ENCODE data around the gene ADAMTS9.

ADAMTS9 gene

DNA sequence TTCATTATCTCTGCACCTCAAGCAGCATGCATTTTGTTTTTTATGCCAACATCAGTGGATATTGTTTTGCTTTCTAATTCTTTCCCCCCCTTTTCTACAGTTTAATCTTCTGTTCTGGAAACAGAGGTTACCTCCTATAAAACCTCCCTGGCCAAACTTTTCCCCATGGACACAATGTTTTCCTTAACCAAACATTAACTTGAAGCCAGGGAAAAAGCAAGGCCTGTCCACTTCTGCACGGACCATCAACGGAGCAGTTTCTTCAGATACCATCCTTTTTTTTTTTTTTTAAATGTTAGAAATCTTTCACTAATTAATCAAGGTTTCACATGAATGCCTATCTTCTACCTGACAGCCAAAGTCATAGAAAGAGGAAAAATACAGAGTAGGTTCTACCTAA, 127.0 kb downstream of the ADAMTS9 start:
- no peaks in the 10 kb centered on the region for H3K27me3 ChIP-seq (ENCODE audit: control insufficient read depth, insufficient read depth, low read length)

DNA sequence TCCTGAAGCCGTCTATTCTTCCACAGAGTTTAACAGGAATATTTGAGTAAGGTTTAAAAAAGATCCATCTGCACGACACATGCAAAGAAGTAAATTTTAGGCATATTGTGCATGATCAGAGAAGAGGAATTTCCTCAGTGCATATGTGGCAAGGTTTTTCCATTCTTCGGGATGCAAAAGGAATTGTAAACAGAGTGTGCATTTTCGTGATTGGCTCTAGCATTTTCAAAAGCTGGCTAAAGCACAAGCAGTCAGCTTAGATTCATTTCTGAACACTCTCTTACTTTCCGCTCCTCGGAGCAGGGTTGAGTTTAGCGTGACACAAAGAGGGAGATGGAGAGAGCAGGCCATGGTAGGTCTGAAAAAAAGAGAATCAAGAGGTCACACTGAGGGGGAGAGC, 128.2 kb downstream of the ADAMTS9 start:
- no peak overlapping the region for H3K27ac ChIP-seq (ENCODE audit: low read length)
- no peaks in the 10 kb centered on the region for H3K9me3 ChIP-seq (ENCODE audit: control insufficient read depth, insufficient read depth, low read length)
- no peaks in the 10 kb centered on the region; the same call in 1 of the 2 replicates for H3K4me1 ChIP-seq (ENCODE audit: control insufficient read depth, insufficient read depth, low read length)
- no peaks in the 10 kb centered on the region for H3K27me3 ChIP-seq (ENCODE audit: control insufficient read depth, insufficient read depth, low read length)
- H3K4me3 ChIP-seq (ENCODE audit: low read length), result no peak overlapping the region
- H3K36me3 ChIP-seq (ENCODE audit: control insufficient read depth, insufficient read depth, low read length), result no peaks in the 10 kb centered on the region
- DNase-seq (ENCODE audit: low read depth, low spot score), result no peak
- WGBS (ENCODE audit: insufficient coverage, insufficient read length), result no CpG with 5 or more reads among the region's 7 CpGs

More for the DNA sequence above, 127.0 kb downstream of the ADAMTS9 start:
- no peak for DNase-seq (ENCODE audit: low read depth, low spot score)
- H3K36me3 ChIP-seq (ENCODE audit: control insufficient read depth, insufficient read depth, low read length), result no peaks in the 10 kb centered on the region
- no peaks in the 10 kb centered on the region for H3K9me3 ChIP-seq (ENCODE audit: control insufficient read depth, insufficient read depth, low read length)
- no peaks in the 10 kb centered on the region; the same call in 1 of the 2 replicates for H3K4me1 ChIP-seq (ENCODE audit: control insufficient read depth, insufficient read depth, low read length)
- no CpG with 5 or more reads among the region's 2 CpGs for WGBS (ENCODE audit: insufficient coverage, insufficient read length)
- no peak overlapping the region for H3K4me3 ChIP-seq (ENCODE audit: low read length)
- H3K27ac ChIP-seq (ENCODE audit: low read length), result no peak overlapping the region

DNA sequence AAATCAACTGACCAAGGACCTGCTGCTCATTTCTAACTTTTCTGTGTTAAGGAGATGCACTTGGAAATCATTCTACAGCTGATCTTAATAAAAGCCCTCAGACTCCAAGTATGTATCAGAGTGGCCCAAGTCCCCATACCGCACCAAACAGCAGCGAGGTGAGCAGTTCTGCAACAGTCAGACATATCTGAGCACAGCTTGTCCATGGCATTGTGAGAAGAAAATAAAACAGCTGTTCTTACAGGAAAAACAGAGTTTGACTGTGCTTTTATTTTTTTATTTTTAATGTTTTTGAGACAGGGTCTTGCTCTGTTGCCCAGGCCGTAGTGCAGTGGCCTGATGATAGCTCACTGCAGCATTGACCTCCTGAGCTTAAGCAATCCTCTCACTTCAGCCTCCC, 131.8 kb downstream of the ADAMTS9 start:
- WGBS (ENCODE audit: insufficient coverage, insufficient read length), result no CpG with 5 or more reads among the region's 3 CpGs
- H3K4me3 ChIP-seq (ENCODE audit: low read length), result no peak overlapping the region
- no peaks in the 10 kb centered on the region for H3K27me3 ChIP-seq (ENCODE audit: control insufficient read depth, insufficient read depth, low read length)
- no peaks in the 10 kb centered on the region for H3K9me3 ChIP-seq (ENCODE audit: control insufficient read depth, insufficient read depth, low read length)
- H3K27ac ChIP-seq (ENCODE audit: low read length), result no peak overlapping the region
- H3K36me3 ChIP-seq (ENCODE audit: control insufficient read depth, insufficient read depth, low read length), result no peaks in the 10 kb centered on the region
- DNase-seq (ENCODE audit: low read depth, low spot score), result no peak
- H3K4me1 ChIP-seq (ENCODE audit: control insufficient read depth, insufficient read depth, low read length), result no peaks in the 10 kb centered on the region

DNA sequence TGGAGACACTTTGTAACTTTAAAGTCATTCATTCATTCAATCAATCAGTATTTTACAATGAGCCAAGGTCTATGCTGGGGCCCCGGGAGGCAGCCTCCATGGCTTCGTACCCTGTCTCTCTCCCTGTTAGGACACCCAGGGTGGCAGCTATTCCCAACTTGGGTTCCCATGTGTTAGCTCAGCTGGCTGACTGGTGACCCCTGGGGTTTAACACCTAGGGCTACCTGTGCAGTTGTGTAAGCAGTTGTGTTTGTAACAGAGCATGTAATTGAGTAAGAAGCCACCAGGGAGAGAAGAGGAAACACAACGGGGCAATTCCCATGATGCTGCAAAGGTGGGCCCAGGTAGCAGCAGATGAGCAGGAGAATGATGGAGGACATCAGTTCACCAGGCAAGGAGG, 132.4 kb downstream of the ADAMTS9 start:
- Histone ChIP-seq H3K36me3 (ENCODE audit: control insufficient read depth, insufficient read depth, low read length) (no peaks in the 10 kb centered on the region), H3K27ac (ENCODE audit: low read length) (no peak overlapping the region), H3K4me1 (ENCODE audit: control insufficient read depth, insufficient read depth, low read length) (no peaks in the 10 kb centered on the region), H3K9me3 (ENCODE audit: control insufficient read depth, insufficient read depth, low read length) (no peaks in the 10 kb centered on the region), H3K4me3 (ENCODE audit: low read length) (no peak overlapping the region), H3K27me3 (ENCODE audit: control insufficient read depth, insufficient read depth, low read length) (no peaks in the 10 kb centered on the region)
- DNase-seq (ENCODE audit: low read depth, low spot score), result no peak
- no CpG with 5 or more reads among the region's 3 CpGs for WGBS (ENCODE audit: insufficient coverage, insufficient read length)

DNA sequence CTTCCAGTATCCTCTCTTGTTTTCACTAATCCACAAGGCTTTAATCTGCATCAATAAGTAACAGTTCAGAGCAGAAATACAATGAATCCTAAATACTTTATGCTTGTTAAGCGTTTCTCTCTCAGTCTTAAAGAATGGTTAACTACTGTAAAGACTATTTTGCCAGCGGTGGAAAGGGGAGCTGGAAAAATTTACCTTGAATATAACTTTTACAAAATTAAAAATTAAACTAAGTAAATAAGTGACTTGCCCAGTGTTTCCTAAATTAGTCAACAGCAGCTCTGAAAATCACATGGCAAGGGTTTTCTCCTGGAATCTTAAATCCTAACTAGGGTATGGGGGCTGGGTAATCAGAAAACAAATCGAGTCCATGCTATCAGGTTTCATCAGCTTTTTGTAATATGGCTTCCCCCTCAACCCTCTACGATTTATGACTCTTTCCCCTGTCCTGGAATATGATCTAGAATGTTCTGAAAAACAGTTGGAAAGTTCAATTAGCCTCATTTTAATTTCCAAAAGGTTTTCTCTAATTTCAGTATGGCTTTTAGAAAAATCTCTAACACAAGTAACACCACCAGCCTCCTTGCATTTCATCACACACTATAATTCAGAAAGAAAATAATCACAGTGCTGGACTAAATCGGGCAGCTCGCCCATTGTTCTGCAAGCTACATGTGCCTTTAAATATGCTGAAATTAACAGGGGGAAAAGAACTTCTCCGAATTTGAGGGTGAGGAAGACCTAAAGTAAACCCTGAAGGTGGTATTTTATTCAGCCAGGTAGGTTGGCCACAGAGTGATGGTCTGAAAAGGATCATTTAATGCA, 133.5 kb downstream of the ADAMTS9 start:
- no peaks in the 10 kb centered on the region for H3K4me1 ChIP-seq (ENCODE audit: control insufficient read depth, insufficient read depth, low read length)
- no peaks in the 10 kb centered on the region for H3K9me3 ChIP-seq (ENCODE audit: control insufficient read depth, insufficient read depth, low read length)
- H3K36me3 ChIP-seq (ENCODE audit: control insufficient read depth, insufficient read depth, low read length), result no peaks in the 10 kb centered on the region
- no peak overlapping the region for H3K4me3 ChIP-seq (ENCODE audit: low read length)
- WGBS (ENCODE audit: insufficient coverage, insufficient read length), result no CpG with 5 or more reads among the region's 7 CpGs
- no peaks in the 10 kb centered on the region for H3K27me3 ChIP-seq (ENCODE audit: control insufficient read depth, insufficient read depth, low read length)
- no peak for DNase-seq (ENCODE audit: low read depth, low spot score)
- H3K27ac ChIP-seq (ENCODE audit: low read length), result no peak overlapping the region

DNA sequence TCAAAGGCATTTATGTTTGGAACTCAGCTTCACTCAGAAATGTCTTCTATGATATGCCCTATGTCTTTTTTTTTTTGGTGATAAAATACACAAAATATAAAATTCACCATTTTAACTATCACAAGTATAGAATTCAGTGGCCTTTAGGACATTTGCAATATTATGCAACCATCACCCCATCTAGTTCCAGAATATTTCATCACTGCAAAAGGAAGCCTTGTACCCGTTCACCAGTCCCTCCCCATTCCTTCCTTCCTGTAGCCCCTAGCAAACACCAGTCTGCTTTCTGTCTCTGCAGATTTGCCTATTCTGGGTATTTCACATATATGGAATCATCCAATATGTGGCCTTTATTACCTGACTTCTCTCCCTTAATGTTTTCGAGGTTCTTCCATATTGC, 134.8 kb downstream of the ADAMTS9 start:
- no CpG with 5 or more reads among the region's 2 CpGs for WGBS (ENCODE audit: insufficient coverage, insufficient read length)
- Histone ChIP-seq H3K36me3 (ENCODE audit: control insufficient read depth, insufficient read depth, low read length) (no peaks in the 10 kb centered on the region), H3K27ac (ENCODE audit: low read length) (no peak overlapping the region), H3K27me3 (ENCODE audit: control insufficient read depth, insufficient read depth, low read length) (no peaks in the 10 kb centered on the region), H3K9me3 (ENCODE audit: control insufficient read depth, insufficient read depth, low read length) (no peaks in the 10 kb centered on the region), H3K4me1 (ENCODE audit: control insufficient read depth, insufficient read depth, low read length) (no peaks in the 10 kb centered on the region), H3K4me3 (ENCODE audit: low read length) (no peak overlapping the region)
- no peak for DNase-seq (ENCODE audit: low read depth, low spot score)

DNA sequence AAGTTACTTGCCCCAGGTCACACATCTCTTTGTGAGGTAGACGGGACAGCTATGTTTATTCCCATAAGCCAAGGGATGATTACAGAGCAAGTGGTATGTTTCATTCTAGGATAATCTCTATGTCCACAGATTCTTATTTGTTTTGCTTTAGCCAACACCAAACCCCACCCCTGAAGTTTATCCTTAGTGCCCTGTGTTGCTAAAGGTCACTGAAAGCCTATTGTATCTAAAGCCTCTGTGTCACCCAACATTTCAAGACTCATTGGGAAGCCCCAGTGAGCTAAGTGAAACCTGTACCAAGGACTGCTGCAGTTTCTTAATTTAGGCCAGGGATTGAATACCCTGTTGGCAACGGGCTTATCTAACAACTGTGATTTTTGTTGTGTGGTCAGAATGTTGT, 135.6 kb downstream of the ADAMTS9 start:
- no peaks in the 10 kb centered on the region for H3K36me3 ChIP-seq (ENCODE audit: control insufficient read depth, insufficient read depth, low read length)
- no CpG with 5 or more reads among the region's 2 CpGs for WGBS (ENCODE audit: insufficient coverage, insufficient read length)
- no peak overlapping the region for H3K27ac ChIP-seq (ENCODE audit: low read length)
- no peaks in the 10 kb centered on the region for H3K4me1 ChIP-seq (ENCODE audit: control insufficient read depth, insufficient read depth, low read length)
- H3K9me3 ChIP-seq (ENCODE audit: control insufficient read depth, insufficient read depth, low read length), result no peaks in the 10 kb centered on the region
- H3K27me3 ChIP-seq (ENCODE audit: control insufficient read depth, insufficient read depth, low read length), result no peaks in the 10 kb centered on the region
- H3K4me3 ChIP-seq (ENCODE audit: low read length), result no peak overlapping the region
- DNase-seq (ENCODE audit: low read depth, low spot score), result no peak

DNA sequence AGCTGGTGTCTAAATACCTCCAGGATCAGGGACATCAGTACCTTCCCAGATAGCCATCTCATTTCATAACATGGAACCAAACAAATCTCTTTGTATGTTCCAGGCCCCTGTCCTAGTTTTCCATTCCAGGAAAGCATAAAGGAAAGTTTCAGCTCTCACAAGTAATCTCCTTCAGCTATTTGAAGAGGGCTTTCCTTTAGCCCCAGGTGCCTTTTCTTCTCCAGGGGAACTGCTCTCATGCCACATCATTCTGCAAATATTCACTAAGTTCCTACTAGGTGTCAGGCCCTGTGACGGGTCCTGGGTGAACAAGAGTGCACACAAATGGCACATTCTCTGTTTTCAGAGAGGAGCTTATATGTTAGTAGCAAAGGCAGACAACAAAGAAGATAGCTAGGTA, 136.1 kb downstream of the ADAMTS9 start:
- WGBS (ENCODE audit: insufficient coverage, insufficient read length), result no CpG with 5 or more reads among the region's 1 CpG
- H3K4me3 ChIP-seq (ENCODE audit: low read length), result no peak overlapping the region
- H3K36me3 ChIP-seq (ENCODE audit: control insufficient read depth, insufficient read depth, low read length), result no peaks in the 10 kb centered on the region
- H3K27me3 ChIP-seq (ENCODE audit: control insufficient read depth, insufficient read depth, low read length), result no peaks in the 10 kb centered on the region
- H3K4me1 ChIP-seq (ENCODE audit: control insufficient read depth, insufficient read depth, low read length), result no peaks in the 10 kb centered on the region
- H3K9me3 ChIP-seq (ENCODE audit: control insufficient read depth, insufficient read depth, low read length), result no peaks in the 10 kb centered on the region
- H3K27ac ChIP-seq (ENCODE audit: low read length), result no peak overlapping the region
- DNase-seq (ENCODE audit: low read depth, low spot score), result no peak

DNA sequence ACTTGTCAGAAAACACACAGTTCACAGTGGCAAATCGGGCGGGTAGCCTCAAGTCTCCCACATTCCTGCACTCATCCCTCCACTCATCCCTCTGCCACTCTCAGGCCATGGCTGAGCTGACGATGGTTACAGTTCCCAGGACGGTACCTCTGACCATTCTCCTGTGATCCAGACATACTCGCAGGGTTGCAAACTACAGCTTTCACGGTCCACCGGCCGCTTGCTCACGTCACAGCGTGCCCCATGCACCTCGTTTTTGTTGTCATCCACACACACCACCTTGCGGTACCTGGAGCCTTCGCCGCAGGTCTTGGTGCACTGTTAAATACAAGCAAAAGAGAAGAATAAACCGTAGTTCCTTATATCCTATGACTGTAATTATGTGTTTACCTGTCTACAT, 137.1 kb downstream of the ADAMTS9 start:
- no peak for DNase-seq (ENCODE audit: low read depth, low spot score)
- no peak overlapping the region for H3K27ac ChIP-seq (ENCODE audit: low read length)
- H3K27me3 ChIP-seq (ENCODE audit: control insufficient read depth, insufficient read depth, low read length), result no peaks in the 10 kb centered on the region
- no peak overlapping the region for H3K4me3 ChIP-seq (ENCODE audit: low read length)
- H3K4me1 ChIP-seq (ENCODE audit: control insufficient read depth, insufficient read depth, low read length), result no peaks in the 10 kb centered on the region
- H3K9me3 ChIP-seq (ENCODE audit: control insufficient read depth, insufficient read depth, low read length), result no peaks in the 10 kb centered on the region
- no CpG with 5 or more reads among the region's 15 CpGs for WGBS (ENCODE audit: insufficient coverage, insufficient read length)
- no peaks in the 10 kb centered on the region for H3K36me3 ChIP-seq (ENCODE audit: control insufficient read depth, insufficient read depth, low read length)

DNA sequence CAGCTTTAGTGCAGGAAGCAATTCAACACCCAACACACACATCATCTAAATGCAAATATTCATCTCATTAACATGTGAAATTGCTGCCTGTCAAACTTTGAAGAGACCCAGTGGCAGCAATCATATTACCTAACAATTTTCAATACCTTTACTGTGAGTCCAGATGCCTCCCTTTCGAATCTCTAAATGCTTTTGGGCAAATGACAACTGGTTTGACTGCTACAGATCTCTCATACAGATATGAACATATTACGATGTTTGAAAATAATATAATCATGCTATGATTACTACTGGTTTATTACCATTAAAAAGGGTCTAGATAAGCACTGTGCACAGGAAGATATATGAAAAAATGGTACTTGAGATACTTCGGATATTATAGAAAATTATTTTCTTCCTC, 137.9 kb downstream of the ADAMTS9 start:
- no peaks in the 10 kb centered on the region for H3K27me3 ChIP-seq (ENCODE audit: control insufficient read depth, insufficient read depth, low read length)
- H3K9me3 ChIP-seq (ENCODE audit: control insufficient read depth, insufficient read depth, low read length), result no peaks in the 10 kb centered on the region
- no peak overlapping the region for H3K27ac ChIP-seq (ENCODE audit: low read length)
- DNase-seq (ENCODE audit: low read depth, low spot score), result no peak
- H3K36me3 ChIP-seq (ENCODE audit: control insufficient read depth, insufficient read depth, low read length), result no peaks in the 10 kb centered on the region
- no CpG with 5 or more reads among the region's 3 CpGs for WGBS (ENCODE audit: insufficient coverage, insufficient read length)
- H3K4me1 ChIP-seq (ENCODE audit: control insufficient read depth, insufficient read depth, low read length), result no peaks in the 10 kb centered on the region
- H3K4me3 ChIP-seq (ENCODE audit: low read length), result no peak overlapping the region
